PC-9 (cell line): ENCODE results near the gene SYNGR2. TPM values are rescaled to one million over a fixed set of nuclear protein-coding genes. Genes with fewer than 3 reads are reported as not detected.

Experiments
- BruUV-seq: library from RNA; stranded (reverse); fragments of 400-500 nt; replicated peaks from 2 replicates; lab custom pipeline; 2021; lab: Mats Ljungman, UMichigan
- CTCF ChIA-PET: fragments of 300-600 bp; sonication (Branson Sonifier 250); formaldehyde crosslinking; loops from one replicate; lab custom pipeline; 2022; ENCODE audit warnings: antibody characterized with exemption; lab: Charles Lee
- POLR2A ChIA-PET: fragments of 300-600 bp; sonication (Branson Sonifier 250); formaldehyde crosslinking; loops from one replicate; lab custom pipeline; 2022; ENCODE audit warnings: antibody characterized with exemption; ENCODE audit not compliant: unreplicated experiment; lab: Charles Lee
- DNase-seq, 2 experiments: peaks; one replicate each; pipeline versions ENCODE4 v3.0.0 to v3.0.0-alpha.2; 2015 to 2022; ENCODE audit warnings: mixed read lengths in 1 of 2
- H2AFZ ChIP-seq: fragments of 200-600 bp; sonication (generic); 2 replicates; pipeline ENCODE4 v1.8.1; 2017; ENCODE audit warnings: antibody characterized with exemption
- H3F3A ChIP-seq: fragments of 200-600 bp; sonication (generic); 2 replicates; pipeline ENCODE4 v1.8.1; 2017; ENCODE audit warnings: antibody characterized with exemption, mild to moderate bottlenecking, low read depth; ENCODE audit not compliant: insufficient read depth
- H3K27ac ChIP-seq: fragments of 200-600 bp; sonication (generic); 2 replicates; pipeline ENCODE4 v1.6.1; 2016; ENCODE audit warnings: mixed run types
- H3K27me3 ChIP-seq: fragments of 200-600 bp; sonication (generic); 2 replicates; pipeline ENCODE4 v1.6.1; 2016; ENCODE audit warnings: low read depth, mixed run types; ENCODE audit not compliant: insufficient read depth
- H3K36me3 ChIP-seq: fragments of 200-600 bp; sonication (generic); 2 replicates; pipeline ENCODE4 v1.6.1; 2016; ENCODE audit warnings: low read depth, mixed run types
- H3K4me1 ChIP-seq: fragments of 200-600 bp; sonication (generic); replicated peaks from 2 replicates; pipeline ENCODE4 v1.6.1; 2016; ENCODE audit warnings: mixed run types; ENCODE audit not compliant: insufficient read depth
- H3K4me2 ChIP-seq: fragments of 200-600 bp; sonication (generic); 2 replicates; pipeline ENCODE4 v1.6.1; 2017; ENCODE audit warnings: mixed run types
- H3K4me3 ChIP-seq: fragments of 200-600 bp; sonication (generic); 2 replicates; pipeline ENCODE4 v1.6.1; 2016; ENCODE audit warnings: mixed run types
- H3K79me2 ChIP-seq: fragments of 200-600 bp; sonication (generic); 2 replicates; pipeline ENCODE4 v1.6.1; 2017; ENCODE audit warnings: low read depth, mixed run types
- H3K9me2 ChIP-seq: fragments of 200-600 bp; sonication (generic); 2 replicates; pipeline ENCODE4 v1.8.1; 2017; ENCODE audit warnings: mild to moderate bottlenecking; ENCODE audit not compliant: insufficient read depth
- H3K9me3 ChIP-seq: fragments of 200-600 bp; sonication (generic); 2 replicates; pipeline ENCODE4 v1.8.1; 2016; ENCODE audit warnings: low read depth; ENCODE audit not compliant: insufficient read depth
- H4K20me1 ChIP-seq: fragments of 200-600 bp; sonication (generic); 2 replicates; pipeline ENCODE4 v1.8.1; 2017; ENCODE audit not compliant: insufficient read depth
- CTCF ChIP-seq: fragments of 200-600 bp; sonication (generic); conservative IDR thresholded peaks from 2 replicates; pipeline ENCODE4 v1.6.1; 2017; ENCODE audit warnings: mixed run types, antibody characterized with exemption, mild to moderate bottlenecking, moderate library complexity
- EZH2 ChIP-seq: fragments of 200-600 bp; sonication (generic); IDR thresholded peaks from 2 replicates; pipeline ENCODE4 v1.8.0; 2017; ENCODE audit warnings: antibody characterized with exemption, low read depth
- intact Hi-C: fragments of 100-400 bp; cut with micrococcal nuclease; formaldehyde crosslinking; loops from one replicate; pipeline ENCODE4 v1.10.0; 2022; ENCODE audit not compliant: unreplicated experiment
- total RNA-seq: library from RNA; stranded (reverse); gene quantifications from 2 replicates; pipeline ENCODE4 v1.2.3, GENCODE V29; 2021

SYNGR2 gene
- total RNA-seq, 1 experiment from 2014 or later: 91.9 TPM

DNA sequence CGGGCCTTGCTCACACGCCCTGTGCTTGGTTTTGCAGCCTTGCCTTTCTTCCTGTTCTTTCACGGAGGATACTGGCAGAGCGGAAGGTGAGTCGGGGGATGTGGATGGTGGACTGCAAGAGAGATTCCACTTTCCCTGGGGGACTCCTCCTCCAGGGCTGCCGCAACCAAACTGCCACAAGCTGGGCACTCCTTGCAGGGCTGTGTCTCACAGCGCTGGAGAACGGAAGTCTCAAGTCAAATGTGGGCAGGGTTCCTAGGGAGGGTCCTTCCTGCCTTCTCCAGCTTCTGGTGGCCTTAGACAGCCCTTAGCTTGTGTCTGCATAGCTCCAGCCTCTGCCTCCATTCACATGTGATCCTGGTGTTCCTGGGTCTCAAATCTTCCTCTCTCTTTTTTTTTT is 34.3 kb downstream of the SYNGR2 start:
- no TSS peak for BruUV-seq
- CTCF ChIA-PET: interaction anchor here (0.7 kb wide), 1 partner anchor 42 kb away, joined by 13 read pairs; no protein-coding TSS in a partner anchor

DNA sequence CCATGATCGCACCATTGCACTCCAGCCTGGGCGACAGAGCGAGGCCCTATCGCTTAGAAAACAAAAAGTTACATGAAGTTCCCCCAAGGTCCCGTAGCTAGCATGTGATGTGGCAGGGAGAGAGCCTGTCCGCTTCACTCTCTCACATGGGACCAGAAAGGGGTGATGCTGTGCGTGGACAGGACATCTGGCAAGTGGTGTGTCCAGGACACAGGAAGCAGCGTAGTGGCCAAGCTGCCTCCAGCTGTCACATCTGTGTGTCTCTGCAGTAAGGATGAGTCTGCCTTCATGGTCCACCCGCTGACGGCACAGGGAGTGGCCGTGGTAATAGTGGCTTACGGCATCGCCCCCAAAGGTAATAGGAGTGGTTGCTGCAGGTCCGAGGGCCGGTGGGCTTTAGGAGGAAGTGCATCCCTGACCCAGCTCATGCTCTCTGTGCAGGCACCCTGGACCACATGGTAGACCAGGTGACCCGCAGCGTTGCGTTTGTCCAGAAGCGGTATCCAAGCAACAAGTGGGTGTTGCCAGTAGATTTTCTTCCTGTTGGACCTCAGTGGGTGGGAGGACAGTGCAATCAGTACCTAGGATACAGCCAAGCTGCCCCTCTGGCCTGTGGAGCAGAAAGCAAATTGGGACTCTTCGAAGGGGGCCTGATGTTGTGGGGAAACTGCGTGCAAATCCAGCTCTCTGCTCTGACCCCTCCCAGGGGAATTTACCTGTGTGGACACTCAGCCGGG is 36.2 kb downstream of the SYNGR2 start:
- ChIA-PET POLR2A (no interaction called here), CTCF (no interaction called here)
- no peaks in the 10 kb centered on the region for H3K79me2 ChIP-seq
- H3K36me3 ChIP-seq: no peaks in the 10 kb centered on the region
- H3K27me3 ChIP-seq: no peaks in the 10 kb centered on the region
- H3K9me2 ChIP-seq: no peaks in the 10 kb centered on the region
- peaks cover 8% of the 10 kb centered on the region for H3F3A ChIP-seq
- no TSS peak for BruUV-seq
- H3K9me3 ChIP-seq: no peaks in the 10 kb centered on the region
- no peak overlapping the region for H2AFZ ChIP-seq
- no peak for DNase-seq
- no peaks in the 10 kb centered on the region for H4K20me1 ChIP-seq
- H3K4me2 ChIP-seq: no peak overlapping the region
- no peak overlapping the region for H3K4me3 ChIP-seq
- TF ChIP-seq EZH2 (no peak), CTCF (no peak)
- intact Hi-C loops: no loop called here
- H3K27ac ChIP-seq: no peak overlapping the region
- H3K4me1 ChIP-seq: no peaks in the 10 kb centered on the region

More for the DNA sequence above, 34.3 kb downstream of the SYNGR2 start:
- POLR2A ChIA-PET: no interaction called here
- Histone ChIP-seq H2AFZ (no peak overlapping the region), H3K4me2 (no peak overlapping the region), H3K79me2 (no peaks in the 10 kb centered on the region), H3K36me3 (no peaks in the 10 kb centered on the region), H3K4me1 (no peaks in the 10 kb centered on the region; the same call in 1 of the 2 replicates), H3K9me3 (no peaks in the 10 kb centered on the region), H4K20me1 (no peaks in the 10 kb centered on the region), H3K27ac (no peak overlapping the region), H3K27me3 (no peaks in the 10 kb centered on the region), H3K9me2 (no peaks in the 10 kb centered on the region), H3F3A (peaks cover 14% of the 10 kb centered on the region), H3K4me3 (no peak overlapping the region)
- intact Hi-C loops: no loop called here
- DNase-seq: no peak
- TF ChIP-seq CTCF: no peak

- no peak overlapping the region for H3K4me2 ChIP-seq
- H3K79me2 ChIP-seq: no peaks in the 10 kb centered on the region
- no peaks in the 10 kb centered on the region for H3K9me3 ChIP-seq
- ChIA-PET CTCF (no interaction called here), POLR2A (no interaction called here)
- no peak for DNase-seq
- H3K4me3 ChIP-seq: no peak overlapping the region
- no peaks in the 10 kb centered on the region for H3K4me1 ChIP-seq
- no TSS peak for BruUV-seq
- H2AFZ ChIP-seq: no peak overlapping the region
- no peaks in the 10 kb centered on the region for H3K27me3 ChIP-seq
- TF ChIP-seq CTCF: no peak
- no peak for TF ChIP-seq EZH2
- H3K36me3 ChIP-seq: no peaks in the 10 kb centered on the region
- intact Hi-C loops: no loop called here
- no peak overlapping the region for H3K27ac ChIP-seq
- H3K9me2 ChIP-seq: no peaks in the 10 kb centered on the region
- peaks cover under 1% of the 10 kb centered on the region for H3F3A ChIP-seq
- H4K20me1 ChIP-seq: no peaks in the 10 kb centered on the region
These were observed 36.9 kb downstream of the SYNGR2 start for GRCh38 chr17:78205124-78205775.
